ENCODE results near the gene MACF1.

- TF ChIP-seq POLR2A (IDR thresholded peaks at IDR 0.05) (no peak), CTCF (IDR thresholded peaks at IDR 0.05) (no peak)
Observed at GRCh38 chr1:39214021-39214713, 9.7 kb downstream of the MACF1 start.

Data from breast epithelium (tissue), 3 donors.